H9 (cell line): ENCODE results near the gene IQCF2. TPM values are rescaled to one million over a fixed set of nuclear protein-coding genes. Genes with fewer than 3 reads are reported as not detected.

Experiments used
- DNase-seq: peaks from one replicate; pipeline ENCODE4 v3.0.0-alpha.2; 2017
- H2AFZ ChIP-seq: one replicate; pipeline ENCODE4 v1.6.1; 2013; ENCODE audit warnings: mild to moderate bottlenecking, low read length, control low read depth, moderate library complexity
- H2AK5ac ChIP-seq: 2 replicates; pipeline ENCODE4 v1.6.1; 2013; ENCODE audit warnings: low read length, control low read depth, mixed read lengths; ENCODE audit not compliant: insufficient read length
- H2BK120ac ChIP-seq: one replicate; pipeline ENCODE4 v1.6.1; 2013; ENCODE audit warnings: low read depth, mild to moderate bottlenecking, low read length, control low read depth, inconsistent platforms; ENCODE audit not compliant: poor library complexity, severe bottlenecking
- H2BK12ac ChIP-seq: 2 replicates; pipeline ENCODE4 v1.6.1; 2013; ENCODE audit warnings: low read length, control low read depth, mixed read lengths, low read depth; ENCODE audit not compliant: insufficient read length
- H2BK15ac ChIP-seq: 2 replicates; pipeline ENCODE4 v1.6.1; 2013; ENCODE audit warnings: low read depth, low read length, control low read depth
- H2BK20ac ChIP-seq: one replicate; pipeline ENCODE4 v1.6.1; 2013; ENCODE audit warnings: low read depth, mild to moderate bottlenecking, low read length, control low read depth, inconsistent platforms; ENCODE audit not compliant: poor library complexity, severe bottlenecking
- H2BK5ac ChIP-seq: 2 replicates; pipeline ENCODE4 v1.6.1; 2013; ENCODE audit warnings: low read length, control low read depth, mixed read lengths; ENCODE audit not compliant: insufficient read length
- H3K14ac ChIP-seq: 2 replicates; pipeline ENCODE4 v1.6.1; 2013; ENCODE audit warnings: low read length, control low read depth; ENCODE audit not compliant: insufficient read depth
- H3K18ac ChIP-seq: 2 replicates; pipeline ENCODE4 v1.6.1; 2013; ENCODE audit warnings: low read depth, mild to moderate bottlenecking, mixed read lengths, low read length, control low read depth; ENCODE audit not compliant: insufficient read length
- H3K23ac ChIP-seq: 2 replicates; pipeline ENCODE4 v1.6.1; 2013; ENCODE audit warnings: low read length, control low read depth, mixed read lengths, low read depth; ENCODE audit not compliant: insufficient read length
- H3K23me2 ChIP-seq: 2 replicates; pipeline ENCODE4 v1.6.1; 2013; ENCODE audit warnings: low read depth, mild to moderate bottlenecking, mixed read lengths, low read length, control low read depth; ENCODE audit not compliant: insufficient read length, poor library complexity, severe bottlenecking
- H3K27ac ChIP-seq: 2 replicates; pipeline ENCODE4 v1.5.1; 2013; ENCODE audit warnings: low read length, control low read depth, mixed read lengths, low read depth; ENCODE audit not compliant: insufficient read length
- H3K27me3 ChIP-seq: 2 replicates; pipeline ENCODE4 v1.6.1; 2013; ENCODE audit warnings: low read length, control low read depth, inconsistent platforms; ENCODE audit not compliant: insufficient read depth
- H3K4ac ChIP-seq: 2 replicates; pipeline ENCODE4 v1.6.1; 2013; ENCODE audit warnings: low read depth, mild to moderate bottlenecking, control low read depth, inconsistent platforms, low read length, moderate library complexity
- H3K4me1 ChIP-seq: 2 replicates; pipeline ENCODE4 v1.6.1; 2013; ENCODE audit warnings: low read length, control low read depth, inconsistent platforms; ENCODE audit not compliant: insufficient read depth
- H3K4me2 ChIP-seq: 2 replicates; pipeline ENCODE4 v1.6.1; 2013; ENCODE audit warnings: low read length, control low read depth, mixed read lengths; ENCODE audit not compliant: insufficient read length, insufficient read depth
- H3K56ac ChIP-seq: 2 replicates; pipeline ENCODE4 v1.6.1; 2013; ENCODE audit warnings: low read depth, mild to moderate bottlenecking, mixed read lengths, low read length, control low read depth; ENCODE audit not compliant: insufficient read length
- H3K79me1 ChIP-seq: 2 replicates; pipeline ENCODE4 v1.6.1; 2013; ENCODE audit warnings: low read depth, mild to moderate bottlenecking, moderate library complexity, low read length, control low read depth, inconsistent platforms; ENCODE audit not compliant: insufficient read depth, poor library complexity, severe bottlenecking
- H3K79me2 ChIP-seq: 2 replicates; pipeline ENCODE4 v1.6.1; 2013; ENCODE audit warnings: low read length, control low read depth, inconsistent platforms; ENCODE audit not compliant: insufficient read depth
- H3K9ac ChIP-seq: 2 replicates; pipeline ENCODE4 v1.6.1; 2013; ENCODE audit warnings: low read length, control low read depth, mixed read lengths; ENCODE audit not compliant: insufficient read length; ENCODE audit errors: extremely low read depth
- H3K9me3 ChIP-seq: one replicate; pipeline ENCODE4 v1.6.1; 2013; ENCODE audit warnings: low read depth, low read length, inconsistent platforms; ENCODE audit not compliant: control insufficient read depth
- H3T11ph ChIP-seq: one replicate; pipeline ENCODE4 v1.6.1; 2013; ENCODE audit warnings: mild to moderate bottlenecking, low read length, control low read depth, inconsistent platforms
- H4K20me1 ChIP-seq: one replicate; pipeline ENCODE4 v1.6.1; 2013; ENCODE audit not compliant: control insufficient read depth, insufficient read length, insufficient read depth
- H4K5ac ChIP-seq: 2 replicates; pipeline ENCODE4 v1.6.1; 2013; ENCODE audit warnings: low read depth, mild to moderate bottlenecking, mixed read lengths, low read length, control low read depth; ENCODE audit not compliant: insufficient read length
- H4K8ac ChIP-seq: replicated peaks from 2 replicates; pipeline ENCODE4 v1.6.1; 2013; ENCODE audit warnings: low read length, control low read depth, mixed read lengths, low read depth; ENCODE audit not compliant: insufficient read length
- H4K91ac ChIP-seq: 2 replicates; pipeline ENCODE4 v1.6.1; 2013; ENCODE audit warnings: low read depth, mild to moderate bottlenecking, moderate library complexity, mixed read lengths, low read length, control low read depth; ENCODE audit not compliant: insufficient read length
- H3K27ac Mint-ChIP-seq, 3 experiments: 2 replicates in 2 of 3; 3 replicates in 1 of 3; pipeline ENCODE4 v1.8.0; 2020 to 2021; ENCODE audit warnings: mixed read lengths in 3 of 3, mild to moderate bottlenecking in 1 of 3, moderate library complexity in 1 of 3
- H3K27me3 Mint-ChIP-seq: 2 replicates; pipeline ENCODE4 v1.8.0; 2021; ENCODE audit warnings: low read depth, mild to moderate bottlenecking, moderate library complexity, mixed read lengths
- H3K36me3 Mint-ChIP-seq, 3 experiments: 2 replicates in 2 of 3; 3 replicates in 1 of 3; pipeline ENCODE4 v1.8.0; 2020 to 2021; ENCODE audit warnings: low read depth in 3 of 3, mixed read lengths in 3 of 3; ENCODE audit not compliant: insufficient read depth in 1 of 3
- H3K4me1 Mint-ChIP-seq, 2 experiments: 2 replicates each; pipeline ENCODE4 v1.8.0; 2020; ENCODE audit warnings: mixed read lengths in 2 of 2
- H3K4me3 Mint-ChIP-seq, 2 experiments: 2 replicates in 1 of 2; 3 replicates in 1 of 2; pipeline ENCODE4 v1.8.0; 2020 to 2021; ENCODE audit warnings: mild to moderate bottlenecking in 2 of 2, mixed read lengths in 2 of 2, moderate library complexity in 1 of 2
- H3K9me3 Mint-ChIP-seq, 2 experiments: 2 replicates in 1 of 2; 3 replicates in 1 of 2; pipeline ENCODE4 v1.8.0; 2020; ENCODE audit warnings: mild to moderate bottlenecking in 2 of 2, mixed read lengths in 2 of 2, moderate library complexity in 1 of 2
- WGBS: extraction: QIAGEN DNeasy Blood & Tissue Kit; methylation state at CpG from one replicate; pipeline ENCODE4 v1.1.7; 2013; ENCODE audit warnings: missing lambda C conversion rate, low lambda C conversion rate, mixed read lengths; ENCODE audit not compliant: insufficient read length; ENCODE audit errors: extremely low coverage; 5-methylcytosine and 5-hydroxymethylcytosine counted together
- total RNA-seq: library from RNA; stranded (reverse); gene quantifications from 2 replicates; pipeline ENCODE4 v1.2.1, GENCODE V29; 2021
- TF ChIP-seq, protein P1 (sequence below): fragments of 200-600 bp; sonication (generic); conservative IDR thresholded peaks from 3 replicates; pipeline ENCODE4 v1.8.0; 2021; ENCODE audit warnings: antibody characterized with exemption, mild to moderate bottlenecking

IQCF2 gene
- total RNA-seq, 1 experiment from 2014 or later, result not detected

DNA sequence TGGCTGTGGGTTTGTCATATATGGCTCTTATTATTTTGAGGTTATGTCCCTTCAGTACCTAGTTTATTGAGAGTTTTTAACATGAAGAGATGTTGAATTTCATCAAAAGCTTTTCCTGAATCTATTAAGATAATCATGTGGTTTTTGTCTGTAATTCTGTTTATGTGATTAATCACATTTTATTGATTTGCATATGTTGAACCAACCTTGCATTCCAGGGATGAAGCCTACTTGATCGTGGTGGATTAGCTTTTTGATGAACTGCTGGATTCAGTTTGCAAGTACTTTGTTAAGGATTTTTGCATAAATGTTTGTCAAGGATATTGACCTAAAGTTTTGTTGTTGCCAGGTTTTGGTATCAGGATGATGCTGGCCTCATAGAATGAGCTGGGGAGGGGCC, 33.1 kb upstream of the IQCF2 start:
- Mint-ChIP-seq H3K9me3 (peaks cover 16 to 30% of the 10 kb centered on the region in 2 experiments; a peak in 4 of 5 replicates), H3K36me3 (peaks cover 0 to 5% (median 4%) of the 10 kb centered on the region in 3 experiments; a peak in 4 of 7 replicates), H3K27me3 (peaks cover 4% of the 10 kb centered on the region), H3K4me1 (peaks cover 0 to 3% of the 10 kb centered on the region in 2 experiments; a peak in 1 of 4 replicates), H3K27ac (no peak overlapping the region), H3K4me3 (no peak overlapping the region)
- Histone ChIP-seq H3K56ac (no peak overlapping the region), H2BK12ac (no peak overlapping the region), H3K14ac (no peak overlapping the region), H3K9ac (no peak overlapping the region), H3K9me3 (no peaks in the 10 kb centered on the region), H3K23me2 (no peaks in the 10 kb centered on the region), H2BK120ac (no peak overlapping the region), H4K5ac (no peak overlapping the region), H3K18ac (no peak overlapping the region), H2AFZ (no peak overlapping the region), H4K91ac (no peak overlapping the region), H2BK5ac (no peak overlapping the region), H2BK20ac (no peak overlapping the region), H4K20me1 (no peaks in the 10 kb centered on the region), H3K27ac (no peak overlapping the region), H3T11ph (no peak overlapping the region), H3K4me2 (no peak overlapping the region), H4K8ac (no peak overlapping the region), H3K79me2 (no peaks in the 10 kb centered on the region), H3K4me1 (no peaks in the 10 kb centered on the region), H3K4ac (no peak overlapping the region), H2BK15ac (no peak overlapping the region), H3K23ac (no peak overlapping the region), H2AK5ac (no peak overlapping the region), H3K27me3 (no peaks in the 10 kb centered on the region), H3K79me1 (no peaks in the 10 kb centered on the region)
- DNase-seq, result no peak
- TF ChIP-seq, protein P1, sequence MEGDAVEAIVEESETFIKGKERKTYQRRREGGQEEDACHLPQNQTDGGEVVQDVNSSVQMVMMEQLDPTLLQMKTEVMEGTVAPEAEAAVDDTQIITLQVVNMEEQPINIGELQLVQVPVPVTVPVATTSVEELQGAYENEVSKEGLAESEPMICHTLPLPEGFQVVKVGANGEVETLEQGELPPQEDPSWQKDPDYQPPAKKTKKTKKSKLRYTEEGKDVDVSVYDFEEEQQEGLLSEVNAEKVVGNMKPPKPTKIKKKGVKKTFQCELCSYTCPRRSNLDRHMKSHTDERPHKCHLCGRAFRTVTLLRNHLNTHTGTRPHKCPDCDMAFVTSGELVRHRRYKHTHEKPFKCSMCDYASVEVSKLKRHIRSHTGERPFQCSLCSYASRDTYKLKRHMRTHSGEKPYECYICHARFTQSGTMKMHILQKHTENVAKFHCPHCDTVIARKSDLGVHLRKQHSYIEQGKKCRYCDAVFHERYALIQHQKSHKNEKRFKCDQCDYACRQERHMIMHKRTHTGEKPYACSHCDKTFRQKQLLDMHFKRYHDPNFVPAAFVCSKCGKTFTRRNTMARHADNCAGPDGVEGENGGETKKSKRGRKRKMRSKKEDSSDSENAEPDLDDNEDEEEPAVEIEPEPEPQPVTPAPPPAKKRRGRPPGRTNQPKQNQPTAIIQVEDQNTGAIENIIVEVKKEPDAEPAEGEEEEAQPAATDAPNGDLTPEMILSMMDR, result no peak
- WGBS, result no CpG with 5 or more reads among the region's 1 CpG
